Measurements from ENCODE around the gene SPEN.
"Not testable (repeated sequence)": the region's sequence is repeated elsewhere in the genome, so short reads cannot be mapped to it uniquely, and the experiment has no call there.

Gene SPEN

GRCh38 chr1:15847100-15847892, at the start of gene SPEN:
Gene SPEN (plus strand): TSS chr1:15847707. CDS start chr1:15848068, 361 bp downstream.
- DNase-seq, result peak; percentile 96

GRCh38 chr1:15799004-15799867, 48.3 kb upstream of the SPEN start:
- peak; percentile 98 for DNase-seq

DNA sequence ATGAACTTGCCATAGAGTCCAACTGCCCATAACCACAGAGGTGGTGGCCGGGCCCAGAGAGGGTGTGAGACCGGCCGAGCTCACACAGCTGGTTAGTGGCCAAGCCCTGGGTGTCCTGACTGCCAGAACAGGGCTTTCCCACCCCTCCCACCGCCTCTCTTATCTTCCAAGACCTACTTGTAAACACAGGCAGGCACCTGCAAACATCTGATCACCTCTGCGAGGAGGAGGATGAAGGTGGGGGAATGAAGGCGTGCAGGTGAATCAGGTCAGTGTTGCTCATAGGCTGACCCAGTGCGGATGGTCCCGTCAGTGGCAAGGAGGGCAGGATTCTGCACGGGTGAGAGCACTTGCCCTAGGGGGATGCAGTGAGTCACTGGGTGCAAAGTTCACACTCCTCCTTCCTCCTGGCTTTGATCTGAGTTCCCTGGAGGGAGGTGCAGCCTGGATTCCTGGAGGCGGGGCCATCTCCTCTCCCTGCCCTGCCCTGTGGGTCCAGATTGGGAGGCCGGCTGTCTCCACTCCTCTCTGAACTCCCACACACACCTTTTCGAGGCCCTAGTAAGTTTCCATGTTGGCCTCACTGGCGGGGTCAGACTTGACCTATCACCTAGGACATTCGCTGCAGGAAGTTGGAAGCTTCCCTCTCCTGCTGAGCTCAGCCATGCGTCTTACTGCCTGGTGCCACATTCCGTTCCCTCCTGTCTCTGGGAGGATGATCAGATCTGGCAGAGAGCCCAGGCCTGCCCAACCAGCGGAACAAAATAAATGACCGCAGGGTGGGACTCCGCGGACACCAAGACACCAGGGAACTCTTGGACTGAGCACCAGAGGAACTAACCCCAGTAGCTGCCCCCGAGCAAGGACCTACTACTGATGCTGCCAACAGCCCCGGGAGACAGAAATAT, 47.3 kb upstream of the SPEN start:
- peak; percentile 92 for DNase-seq

GRCh38 chr1:15802234-15802965, 45.1 kb upstream of the SPEN start:
- DNase-seq, result no peak

GRCh38 chr1:15803380-15803779, 44.1 kb upstream of the SPEN start:
- DNase-seq, result no peak

DNA sequence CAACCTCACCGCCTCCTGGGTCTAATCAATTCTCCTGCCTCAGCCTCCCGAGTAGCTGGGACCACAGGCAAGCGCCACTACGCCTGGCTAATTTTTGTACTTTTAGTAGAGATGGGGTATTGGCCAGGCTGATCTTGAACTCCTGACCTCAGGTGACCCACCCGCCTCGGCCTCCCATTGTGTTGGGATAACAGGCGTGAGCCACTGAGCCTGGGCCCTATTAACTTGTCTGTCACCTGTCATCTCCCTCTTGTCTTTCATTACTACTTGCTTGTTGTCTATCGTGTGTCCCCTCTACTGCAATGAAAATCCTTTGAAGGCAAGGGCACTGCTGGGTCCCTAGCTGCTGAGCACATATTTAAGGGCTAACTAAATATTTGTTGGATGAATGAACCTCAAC, 43.4 kb upstream of the SPEN start:
- DNase-seq, result no peak

GRCh38 chr1:15807121-15807520, 40.4 kb upstream of the SPEN start:
- no peak for DNase-seq

GRCh38 chr1:15807549-15807948, 40.0 kb upstream of the SPEN start, which contains the start of gene UQCRHL:
Gene UQCRHL (minus strand): TSS chr1:15807649. CDS start chr1:15807649, 0 bp downstream.
- not testable (repeated sequence) for DNase-seq

DNA sequence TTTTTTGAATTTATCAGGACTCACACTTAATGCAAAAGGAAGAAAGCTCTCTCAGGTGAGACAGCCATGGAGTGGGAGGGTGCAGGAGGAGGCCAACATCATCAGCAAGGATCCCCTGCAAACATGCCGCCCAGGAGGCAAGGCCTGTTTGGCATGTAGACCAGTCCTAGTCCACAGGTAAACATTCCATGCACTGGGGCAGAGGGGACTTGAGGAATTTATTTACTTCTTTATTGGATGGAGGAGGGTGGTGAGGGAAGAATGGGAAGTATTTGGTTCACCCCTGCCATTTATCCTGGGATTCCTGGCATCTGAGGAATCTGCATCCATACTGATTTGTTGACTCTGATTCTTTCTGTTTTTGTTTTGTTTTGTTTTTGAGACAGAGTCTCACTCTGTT, 38.6 kb upstream of the SPEN start:
- no peak for DNase-seq

DNA sequence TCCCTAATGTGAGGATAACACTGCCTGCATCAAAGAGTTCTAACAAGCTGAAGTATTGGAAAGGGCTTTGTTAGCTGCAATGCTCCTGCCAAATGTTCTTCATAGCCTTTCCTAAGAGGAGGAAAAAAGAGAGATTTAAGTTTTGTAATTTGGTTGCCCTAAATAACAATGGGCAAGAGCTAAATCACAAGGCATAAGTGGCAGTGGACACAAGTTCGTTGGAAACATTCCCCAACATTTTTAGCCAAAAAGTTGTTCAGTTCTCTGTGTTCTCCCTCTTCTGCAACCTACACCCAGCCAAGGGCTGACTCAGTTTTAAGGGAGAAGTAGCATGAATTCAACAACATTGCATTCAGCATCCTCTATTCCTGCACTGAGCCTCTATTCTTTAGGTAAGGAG, 37.4 kb upstream of the SPEN start:
- no peak for DNase-seq

- DNase-seq, result no peak
Observed at GRCh38 chr1:15816674-15817073, 30.8 kb upstream of the SPEN start.

- no peak for DNase-seq
Observed at GRCh38 chr1:15820478-15820877, 27.0 kb upstream of the SPEN start.

DNA sequence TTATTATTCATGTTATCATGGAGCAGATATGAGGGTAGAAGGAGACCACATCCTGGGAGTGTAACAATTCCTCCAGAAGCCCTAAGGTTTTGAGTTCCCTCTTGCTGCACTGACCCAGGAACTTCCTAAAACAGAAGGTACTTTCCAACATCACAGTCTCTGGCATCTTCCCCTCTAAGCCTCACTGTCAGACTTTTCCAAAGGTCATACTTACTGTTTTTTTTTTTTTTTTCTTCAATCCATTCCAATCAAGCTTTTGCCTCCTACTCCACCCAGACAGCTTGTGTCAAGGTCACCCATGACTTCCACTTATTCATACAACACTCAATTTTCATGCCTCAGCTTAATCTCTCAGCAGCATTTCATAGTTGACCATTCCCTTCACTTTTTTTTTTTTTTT, 21.7 kb upstream of the SPEN start:
- no peak for DNase-seq

DNA sequence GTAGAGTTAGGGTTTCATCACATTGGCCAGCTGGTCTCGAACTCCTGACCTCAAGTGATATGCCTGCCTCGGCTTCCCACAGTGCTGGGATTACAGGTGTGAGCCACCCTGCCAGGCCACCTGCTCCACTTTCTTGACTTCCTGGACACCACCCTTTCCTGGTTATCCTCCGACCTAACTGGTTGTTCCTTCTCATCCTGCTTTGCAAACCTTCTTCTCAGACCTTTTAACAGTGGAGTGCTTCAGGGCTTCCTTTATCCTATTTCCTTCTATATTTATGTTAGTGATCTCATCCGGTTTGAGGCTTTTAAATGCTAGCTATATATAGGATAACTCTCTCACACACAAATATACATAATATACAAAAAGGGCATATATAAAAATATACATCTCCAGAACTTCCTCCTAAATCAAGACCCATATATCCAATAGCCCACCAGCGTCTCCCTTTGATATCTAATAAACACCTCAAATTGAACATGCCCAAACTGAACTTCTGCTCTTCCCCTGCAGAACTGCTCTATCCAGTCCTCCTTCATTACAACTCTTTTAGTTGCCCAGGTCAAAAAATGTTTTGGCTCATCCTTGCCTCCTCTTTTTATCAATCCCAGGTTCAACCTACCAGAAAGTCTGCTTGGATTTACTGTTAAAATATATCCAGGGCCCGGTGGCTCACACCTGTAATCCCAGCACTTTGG, 20.5 kb upstream of the SPEN start:
- no peak for DNase-seq

- not testable (repeated sequence) for DNase-seq
Observed at GRCh38 chr1:15827567-15827966, 19.9 kb upstream of the SPEN start.

GRCh38 chr1:15828931-15829330, 18.6 kb upstream of the SPEN start:
- not testable (repeated sequence) for DNase-seq

DNA sequence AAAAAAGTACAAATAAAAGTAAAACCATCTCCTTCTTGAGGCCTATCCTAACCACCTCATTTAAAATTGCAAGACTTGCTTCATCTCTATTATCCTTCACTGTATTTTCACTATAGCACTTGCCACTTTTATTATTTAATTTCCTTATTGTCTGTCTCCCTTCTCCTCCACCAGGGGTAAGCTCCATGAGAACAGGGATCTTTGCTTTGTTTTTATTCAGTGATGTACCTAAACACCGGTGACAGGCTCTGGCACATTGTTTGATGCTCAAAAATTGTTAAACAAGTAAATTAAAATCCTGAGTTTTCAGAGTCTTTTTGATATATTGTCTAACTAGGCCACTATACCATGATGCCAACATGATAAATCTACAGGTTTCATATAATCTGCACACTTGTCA, 17.2 kb upstream of the SPEN start:
- DNase-seq, result no peak

DNA sequence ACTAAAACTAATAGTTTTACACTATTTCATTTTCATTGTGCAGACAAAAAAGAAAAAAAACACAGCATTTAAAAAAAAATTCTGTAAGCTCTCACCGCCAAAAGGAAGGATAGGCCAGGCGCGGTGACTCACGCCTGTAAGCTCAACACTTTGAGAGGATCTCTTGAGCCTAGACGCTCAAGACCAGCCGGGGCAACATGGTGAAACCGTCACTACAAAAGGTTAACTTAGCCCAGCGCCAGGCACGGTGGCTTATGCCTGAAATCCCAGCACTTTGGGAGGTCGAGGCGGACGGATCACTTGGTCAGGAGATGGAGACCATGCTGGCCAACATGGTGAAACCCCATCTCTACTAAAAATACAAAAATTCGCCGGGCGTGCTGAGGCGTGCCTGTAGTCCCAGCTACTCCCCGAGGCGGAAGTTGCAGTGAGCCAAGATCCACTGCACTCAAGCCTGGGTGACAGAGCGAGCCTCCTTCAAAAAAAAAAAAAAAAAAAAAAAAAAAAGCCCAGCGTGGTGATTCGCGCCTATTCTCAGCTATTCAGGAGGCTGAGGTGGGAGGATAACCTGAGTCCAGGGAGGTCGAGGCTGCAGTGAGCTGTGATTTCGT, 14.3 kb upstream of the SPEN start:
- DNase-seq, result no peak

- no peak for DNase-seq
Observed at GRCh38 chr1:15833842-15834405, 13.6 kb upstream of the SPEN start.

DNA sequence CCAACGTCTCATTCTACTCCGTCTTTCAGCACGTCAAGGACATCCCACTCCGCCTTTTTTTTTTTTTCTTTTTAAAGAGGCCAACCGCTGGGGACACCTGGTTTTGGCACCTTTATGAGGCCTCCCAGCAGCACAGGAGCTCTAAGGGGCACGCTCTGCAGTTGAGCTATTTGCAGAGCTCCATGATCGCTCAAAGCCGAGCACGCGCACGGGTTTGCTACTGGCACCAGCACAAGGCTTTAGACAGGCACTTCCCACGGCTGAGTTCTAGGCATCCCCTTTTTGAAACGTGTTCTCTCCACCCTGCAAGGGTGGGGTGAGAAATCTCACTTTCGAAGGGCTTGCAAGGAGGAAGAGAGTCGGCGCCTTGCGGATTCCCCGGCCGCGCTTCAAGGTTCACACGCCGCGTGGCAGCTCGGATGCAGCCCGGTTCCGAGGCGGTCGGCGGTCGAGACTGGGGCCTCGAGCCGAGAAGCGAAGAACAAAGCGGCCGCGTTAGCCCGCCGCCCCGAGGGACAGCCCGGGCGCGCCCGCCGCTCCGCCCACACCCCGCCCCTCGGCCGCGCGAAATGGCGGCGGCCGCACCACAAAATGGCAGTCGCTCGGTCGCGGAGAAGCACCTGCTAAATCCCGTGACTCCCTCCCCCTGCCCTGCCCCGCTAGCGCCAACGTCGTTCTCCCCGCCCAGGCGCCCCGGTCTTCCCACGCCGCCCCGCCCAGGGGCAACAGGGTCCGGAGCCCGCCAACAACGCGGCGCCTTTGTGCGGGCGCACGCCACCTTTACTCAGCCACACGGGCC, 12.9 kb upstream of the SPEN start:
- peak; percentile 95 for DNase-seq

Data from kidney glomerular epithelial cell (primary cell).